DOHH2 (cell line): ENCODE results near the gene AMPD3.

ENCODE experiments used
- CTCF ChIP-seq: fragments of 200-600 bp; sonication (generic); IDR thresholded peaks from one replicate; pipeline ENCODE4 v1.5.1; 2014; ENCODE audit warnings: antibody characterized with exemption, mild to moderate bottlenecking, low read depth, low read length; ENCODE audit not compliant: poor library complexity, severe bottlenecking
- EZH2phosphoT487 ChIP-seq: fragments of 200-600 bp; sonication (generic); IDR thresholded peaks from 2 replicates; pipeline ENCODE4 v1.6.1; 2017; ENCODE audit warnings: borderline replicate concordance, mild to moderate bottlenecking, antibody characterized with exemption, low read length, moderate library complexity, mixed read lengths

- TF ChIP-seq CTCF (no peak), EZH2phosphoT487 (no peak)
These were observed 40.4 kb downstream of the AMPD3 start for GRCh38 chr11:10495464-10495786.
